Neural cell (in vitro differentiated cells): ENCODE measurements around the gene FNDC10. TPM values are rescaled to one million over a fixed set of nuclear protein-coding genes. Genes with fewer than 3 reads are reported as not detected.

Experiments used
- H2AFZ ChIP-seq: fragments of 200-600, 300-800 bp; sonication (generic), shearing (Covaris generic); 2 replicates; pipeline ENCODE4 v1.6.0; 2014; ENCODE audit warnings: low read depth, mild to moderate bottlenecking, antibody characterized with exemption, low read length, moderate library complexity
- H3F3A ChIP-seq: fragments of 200-600 bp; shearing (Covaris generic); 2 replicates; pipeline ENCODE4 v1.6.1; 2016; ENCODE audit warnings: mild to moderate bottlenecking, moderate library complexity, mixed read lengths, antibody characterized with exemption, low read length; ENCODE audit not compliant: insufficient read depth, poor library complexity, severe bottlenecking
- H3K27ac ChIP-seq: fragments of 200-600, 300-800 bp; sonication (generic), shearing (Covaris generic); 2 replicates; pipeline ENCODE4 v1.5.1; 2014; ENCODE audit warnings: mild to moderate bottlenecking, low read length, moderate library complexity
- H3K27me3 ChIP-seq: fragments of 300-800, 200-600 bp; sonication (generic), shearing (Covaris generic); 2 replicates; pipeline ENCODE4 v1.6.0; 2014; ENCODE audit warnings: mild to moderate bottlenecking, low read depth, low read length, moderate library complexity; ENCODE audit not compliant: insufficient read depth
- H3K36me3 ChIP-seq: fragments of 300-800, 200-600 bp; sonication (generic), shearing (Covaris generic); 2 replicates; pipeline ENCODE4 v1.5.1; 2014; ENCODE audit warnings: mild to moderate bottlenecking, antibody characterized with exemption, low read length, moderate library complexity; ENCODE audit not compliant: insufficient read depth
- H3K4me2 ChIP-seq: fragments of 300-800, 200-600 bp; sonication (generic), shearing (Covaris generic); 2 replicates; pipeline ENCODE4 v1.6.0; 2014; ENCODE audit warnings: mild to moderate bottlenecking, low read length
- H3K4me3 ChIP-seq: fragments of 300-800, 200-600 bp; sonication (generic), shearing (Covaris generic); 2 replicates; pipeline ENCODE4 v1.5.1; 2014; ENCODE audit warnings: mild to moderate bottlenecking, low read length, moderate library complexity
- H3K79me2 ChIP-seq: fragments of 200-600 bp; shearing (Covaris generic); replicated peaks from 2 replicates; pipeline ENCODE4 v1.6.0; 2014; ENCODE audit warnings: mild to moderate bottlenecking, low read length, moderate library complexity; ENCODE audit not compliant: insufficient read depth
- H3K9ac ChIP-seq: fragments of 300-800, 200-600 bp; sonication (generic), shearing (Covaris generic); 2 replicates; pipeline ENCODE4 v1.6.1; 2016; ENCODE audit warnings: mild to moderate bottlenecking, low read length, mixed read lengths
- H3K9me2 ChIP-seq: fragments of 200-600 bp; shearing (Covaris generic); 2 replicates; pipeline ENCODE4 v1.6.1; 2016; ENCODE audit warnings: mild to moderate bottlenecking, low read length, mixed read lengths; ENCODE audit not compliant: insufficient read depth
- H3K9me3 ChIP-seq: fragments of 200-600, 300-800 bp; sonication (generic), shearing (Covaris generic); 2 replicates; pipeline ENCODE4 v1.6.1; 2016; ENCODE audit warnings: mild to moderate bottlenecking, mixed run types, low read length, moderate library complexity, mixed read lengths
- H4K20me1 ChIP-seq: fragments of 200-600 bp; shearing (Covaris generic); 2 replicates; pipeline ENCODE4 v1.6.1; 2016; ENCODE audit warnings: mild to moderate bottlenecking, mixed run types; ENCODE audit not compliant: insufficient read depth
- EP300 ChIP-seq: fragments of 450-650 bp; conservative IDR thresholded peaks from 2 replicates; pipeline ENCODE4 v1.6.1; 2014; ENCODE audit warnings: antibody characterized with exemption, mild to moderate bottlenecking, moderate library complexity; ENCODE audit not compliant: poor library complexity, severe bottlenecking
- EZH2 ChIP-seq: fragments of 200-600, 300-800 bp; shearing (Covaris generic), sonication (generic); IDR thresholded peaks from 2 replicates; pipeline ENCODE4 v1.6.1; 2014; ENCODE audit warnings: antibody characterized with exemption, low read length, borderline replicate concordance, mild to moderate bottlenecking; ENCODE audit not compliant: insufficient read depth, poor library complexity, severe bottlenecking
- MXI1 ChIP-seq: fragments of 450-650 bp; conservative IDR thresholded peaks from 2 replicates; pipeline ENCODE4 v1.6.1; 2014; ENCODE audit warnings: antibody characterized with exemption, mild to moderate bottlenecking; ENCODE audit not compliant: poor library complexity, severe bottlenecking
- POLR2AphosphoS5 ChIP-seq: IDR thresholded peaks from 2 replicates; pipeline ENCODE4 v1.6.1; 2012
- RAD21 ChIP-seq: fragments of 450-650 bp; conservative IDR thresholded peaks from 2 replicates; pipeline ENCODE4 v1.6.1; 2014; ENCODE audit warnings: antibody characterized with exemption, mild to moderate bottlenecking, moderate library complexity
- SMC3 ChIP-seq: fragments of 450-650 bp; conservative IDR thresholded peaks from 2 replicates; pipeline ENCODE4 v1.6.1; 2014; ENCODE audit warnings: antibody characterized with exemption, mild to moderate bottlenecking, moderate library complexity; ENCODE audit not compliant: poor library complexity
- TAF1 ChIP-seq: IDR thresholded peaks from 2 replicates; pipeline ENCODE4 v1.6.1; 2012; ENCODE audit warnings: low read depth
- polyA plus RNA-seq: library from polyadenylated mRNA; depleted of rRNA; stranded (reverse); fragments of >200 nt; gene quantifications from 2 replicates; pipeline ENCODE4 v1.2.3, GENCODE V29; 2014
- TF ChIP-seq, protein P1 (sequence below): fragments of 450-650 bp; IDR thresholded peaks from 2 replicates; pipeline ENCODE4 v1.5.1; 2014; ENCODE audit warnings: antibody characterized with exemption, mild to moderate bottlenecking, moderate library complexity; ENCODE audit not compliant: poor library complexity, severe bottlenecking
- TF ChIP-seq, protein P2 (sequence below): IDR thresholded peaks from 2 replicates; pipeline ENCODE4 v1.6.1; 2012; ENCODE audit warnings: borderline replicate concordance

FNDC10 gene
- polyA plus RNA-seq, 1 donor from 2014 or later, result 4.5 TPM

DNA sequence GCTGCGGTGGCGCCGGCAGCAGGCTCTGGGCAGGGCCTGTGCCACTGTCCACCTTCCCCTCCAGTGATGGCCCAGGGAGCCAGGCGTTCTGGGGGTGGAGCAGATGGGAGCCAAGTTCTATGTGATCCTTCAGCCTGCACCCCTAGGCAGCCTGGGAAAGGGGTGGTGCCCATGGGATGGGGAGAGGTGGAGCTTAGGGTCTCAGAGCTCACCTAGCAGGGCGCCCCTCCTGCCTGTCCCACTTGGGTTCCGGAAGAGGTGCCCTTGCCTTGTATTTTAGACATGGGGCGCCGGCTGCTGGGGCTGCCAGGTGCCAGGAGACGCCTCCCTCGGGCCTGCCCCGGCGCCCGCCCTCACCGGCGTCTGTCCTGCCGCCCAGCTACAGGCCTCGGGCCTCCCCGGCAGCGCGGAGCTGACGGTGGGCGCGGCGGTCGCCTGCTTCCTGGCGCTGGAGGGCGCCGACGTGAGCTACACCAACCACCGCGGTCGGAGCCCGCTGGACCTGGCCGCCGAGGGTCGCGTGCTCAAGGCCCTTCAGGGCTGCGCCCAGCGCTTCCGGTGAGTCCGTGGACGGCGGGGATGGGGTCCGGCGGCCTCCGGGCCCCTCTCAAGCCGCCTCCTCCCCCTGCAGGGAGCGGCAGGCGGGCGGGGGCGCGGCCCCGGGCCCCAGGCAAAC is 29.0 kb upstream of the FNDC10 start:
- no peak overlapping the region for H2AFZ ChIP-seq
- peaks cover 3% of the 10 kb centered on the region for H3K36me3 ChIP-seq
- no peaks in the 10 kb centered on the region for H3K79me2 ChIP-seq
- H3K27me3 ChIP-seq, result peaks cover 13% of the 10 kb centered on the region
- H3K9me3 ChIP-seq, result no peaks in the 10 kb centered on the region
- no peak overlapping the region for H3K9ac ChIP-seq
- H3K4me3 ChIP-seq, result no peak overlapping the region
- H3K4me2 ChIP-seq, result no peak overlapping the region
- TF ChIP-seq, protein P1, sequence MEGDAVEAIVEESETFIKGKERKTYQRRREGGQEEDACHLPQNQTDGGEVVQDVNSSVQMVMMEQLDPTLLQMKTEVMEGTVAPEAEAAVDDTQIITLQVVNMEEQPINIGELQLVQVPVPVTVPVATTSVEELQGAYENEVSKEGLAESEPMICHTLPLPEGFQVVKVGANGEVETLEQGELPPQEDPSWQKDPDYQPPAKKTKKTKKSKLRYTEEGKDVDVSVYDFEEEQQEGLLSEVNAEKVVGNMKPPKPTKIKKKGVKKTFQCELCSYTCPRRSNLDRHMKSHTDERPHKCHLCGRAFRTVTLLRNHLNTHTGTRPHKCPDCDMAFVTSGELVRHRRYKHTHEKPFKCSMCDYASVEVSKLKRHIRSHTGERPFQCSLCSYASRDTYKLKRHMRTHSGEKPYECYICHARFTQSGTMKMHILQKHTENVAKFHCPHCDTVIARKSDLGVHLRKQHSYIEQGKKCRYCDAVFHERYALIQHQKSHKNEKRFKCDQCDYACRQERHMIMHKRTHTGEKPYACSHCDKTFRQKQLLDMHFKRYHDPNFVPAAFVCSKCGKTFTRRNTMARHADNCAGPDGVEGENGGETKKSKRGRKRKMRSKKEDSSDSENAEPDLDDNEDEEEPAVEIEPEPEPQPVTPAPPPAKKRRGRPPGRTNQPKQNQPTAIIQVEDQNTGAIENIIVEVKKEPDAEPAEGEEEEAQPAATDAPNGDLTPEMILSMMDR, result no peak
- TF ChIP-seq SMC3 (no peak), EZH2 (no peak), TAF1 (no peak), RAD21 (no peak), POLR2AphosphoS5 (no peak), EP300 (no peak), MXI1 (no peak)
- TF ChIP-seq, protein P2, sequence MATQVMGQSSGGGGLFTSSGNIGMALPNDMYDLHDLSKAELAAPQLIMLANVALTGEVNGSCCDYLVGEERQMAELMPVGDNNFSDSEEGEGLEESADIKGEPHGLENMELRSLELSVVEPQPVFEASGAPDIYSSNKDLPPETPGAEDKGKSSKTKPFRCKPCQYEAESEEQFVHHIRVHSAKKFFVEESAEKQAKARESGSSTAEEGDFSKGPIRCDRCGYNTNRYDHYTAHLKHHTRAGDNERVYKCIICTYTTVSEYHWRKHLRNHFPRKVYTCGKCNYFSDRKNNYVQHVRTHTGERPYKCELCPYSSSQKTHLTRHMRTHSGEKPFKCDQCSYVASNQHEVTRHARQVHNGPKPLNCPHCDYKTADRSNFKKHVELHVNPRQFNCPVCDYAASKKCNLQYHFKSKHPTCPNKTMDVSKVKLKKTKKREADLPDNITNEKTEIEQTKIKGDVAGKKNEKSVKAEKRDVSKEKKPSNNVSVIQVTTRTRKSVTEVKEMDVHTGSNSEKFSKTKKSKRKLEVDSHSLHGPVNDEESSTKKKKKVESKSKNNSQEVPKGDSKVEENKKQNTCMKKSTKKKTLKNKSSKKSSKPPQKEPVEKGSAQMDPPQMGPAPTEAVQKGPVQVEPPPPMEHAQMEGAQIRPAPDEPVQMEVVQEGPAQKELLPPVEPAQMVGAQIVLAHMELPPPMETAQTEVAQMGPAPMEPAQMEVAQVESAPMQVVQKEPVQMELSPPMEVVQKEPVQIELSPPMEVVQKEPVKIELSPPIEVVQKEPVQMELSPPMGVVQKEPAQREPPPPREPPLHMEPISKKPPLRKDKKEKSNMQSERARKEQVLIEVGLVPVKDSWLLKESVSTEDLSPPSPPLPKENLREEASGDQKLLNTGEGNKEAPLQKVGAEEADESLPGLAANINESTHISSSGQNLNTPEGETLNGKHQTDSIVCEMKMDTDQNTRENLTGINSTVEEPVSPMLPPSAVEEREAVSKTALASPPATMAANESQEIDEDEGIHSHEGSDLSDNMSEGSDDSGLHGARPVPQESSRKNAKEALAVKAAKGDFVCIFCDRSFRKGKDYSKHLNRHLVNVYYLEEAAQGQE, result no peak
- no peaks in the 10 kb centered on the region for H4K20me1 ChIP-seq
- no peak overlapping the region for H3K27ac ChIP-seq
- H3F3A ChIP-seq, result no peaks in the 10 kb centered on the region
- H3K9me2 ChIP-seq, result no peaks in the 10 kb centered on the region

DNA sequence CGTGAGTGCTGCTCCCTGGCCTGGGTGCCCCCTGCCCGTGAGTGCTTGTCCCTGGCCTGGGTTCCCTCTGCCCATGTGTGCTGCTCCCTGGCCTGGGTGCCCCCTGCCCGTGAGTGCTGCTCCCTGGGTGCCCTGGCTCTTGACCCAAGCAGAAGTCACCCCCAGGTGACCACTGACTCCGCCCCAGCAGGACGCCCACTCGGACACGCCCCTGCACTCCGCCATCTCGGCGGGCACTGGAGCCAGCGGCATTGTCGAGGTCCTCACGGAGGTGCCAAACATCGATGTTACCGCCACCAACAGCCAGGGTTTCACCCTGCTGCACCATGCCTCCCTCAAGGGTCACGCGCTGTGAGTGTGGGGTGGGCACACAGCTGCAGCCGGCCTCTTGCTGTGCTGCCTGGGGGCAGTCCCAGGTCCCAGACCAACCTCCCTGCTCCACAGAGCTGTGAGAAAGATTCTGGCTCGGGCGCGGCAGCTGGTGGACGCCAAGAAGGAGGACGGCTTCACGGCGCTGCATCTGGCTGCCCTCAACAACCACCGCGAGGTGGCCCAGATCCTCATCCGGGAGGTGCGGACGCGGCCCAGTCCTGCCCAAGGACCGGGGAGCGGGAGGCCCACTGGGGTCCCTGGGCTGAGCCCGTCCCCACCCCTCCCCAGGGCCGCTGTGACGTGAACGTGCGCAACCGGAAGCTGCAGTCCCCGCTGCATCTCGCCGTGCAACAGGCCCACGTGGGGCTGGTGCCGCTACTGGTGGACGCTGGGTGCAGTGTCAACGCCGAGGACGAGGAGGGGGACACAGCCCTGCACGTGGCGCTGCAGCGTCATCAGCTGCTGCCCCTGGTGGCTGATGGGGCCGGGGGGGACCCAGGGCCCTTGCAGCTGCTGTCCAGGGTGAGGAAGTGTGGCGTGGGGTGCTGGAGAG is 28.2 kb upstream of the FNDC10 start:
- Histone ChIP-seq H3K27me3 (peaks cover 13% of the 10 kb centered on the region), H3K27ac (no peak overlapping the region), H3K4me2 (no peak overlapping the region), H3K79me2 (no peaks in the 10 kb centered on the region), H2AFZ (no peak overlapping the region), H4K20me1 (no peaks in the 10 kb centered on the region), H3K9me3 (no peaks in the 10 kb centered on the region), H3K36me3 (peaks cover 3% of the 10 kb centered on the region), H3F3A (no peaks in the 10 kb centered on the region), H3K9ac (no peak overlapping the region), H3K9me2 (no peaks in the 10 kb centered on the region), H3K4me3 (no peak overlapping the region)
- TF ChIP-seq TAF1, result no peak
